BE2C (cell line): Measurements from ENCODE around the gene SPDEF.

Experiments
- DNase-seq: peaks from one replicate; pipeline ENCODE4 v3.0.0-alpha.2; 2020
- H3K27me3 ChIP-seq: fragments of 250-450 bp; sonication (Bioruptor Pico); 2 replicates; pipeline ENCODE4 v1.5.1; 2020; ENCODE audit warnings: mild to moderate bottlenecking
- H3K36me3 ChIP-seq: fragments of 250-450 bp; sonication (Bioruptor Pico); 2 replicates; pipeline ENCODE4 v1.5.1; 2020; ENCODE audit warnings: mild to moderate bottlenecking
- H3K4me1 ChIP-seq: fragments of 250-450 bp; sonication (Bioruptor Pico); 2 replicates; pipeline ENCODE4 v1.5.1; 2020
- H3K4me3 ChIP-seq: 2 replicates; pipeline ENCODE4 v1.5.1; 2011; ENCODE audit warnings: low read depth, low read length
- H3K9me3 ChIP-seq: fragments of 250-450 bp; sonication (Bioruptor Pico); 2 replicates; pipeline ENCODE4 v1.5.1; 2020
- TF ChIP-seq, protein P1 (sequence below): IDR thresholded peaks from 2 replicates; pipeline ENCODE4 v1.5.1; 2012; ENCODE audit warnings: mild to moderate bottlenecking, low read depth, low read length

SPDEF gene

DNA sequence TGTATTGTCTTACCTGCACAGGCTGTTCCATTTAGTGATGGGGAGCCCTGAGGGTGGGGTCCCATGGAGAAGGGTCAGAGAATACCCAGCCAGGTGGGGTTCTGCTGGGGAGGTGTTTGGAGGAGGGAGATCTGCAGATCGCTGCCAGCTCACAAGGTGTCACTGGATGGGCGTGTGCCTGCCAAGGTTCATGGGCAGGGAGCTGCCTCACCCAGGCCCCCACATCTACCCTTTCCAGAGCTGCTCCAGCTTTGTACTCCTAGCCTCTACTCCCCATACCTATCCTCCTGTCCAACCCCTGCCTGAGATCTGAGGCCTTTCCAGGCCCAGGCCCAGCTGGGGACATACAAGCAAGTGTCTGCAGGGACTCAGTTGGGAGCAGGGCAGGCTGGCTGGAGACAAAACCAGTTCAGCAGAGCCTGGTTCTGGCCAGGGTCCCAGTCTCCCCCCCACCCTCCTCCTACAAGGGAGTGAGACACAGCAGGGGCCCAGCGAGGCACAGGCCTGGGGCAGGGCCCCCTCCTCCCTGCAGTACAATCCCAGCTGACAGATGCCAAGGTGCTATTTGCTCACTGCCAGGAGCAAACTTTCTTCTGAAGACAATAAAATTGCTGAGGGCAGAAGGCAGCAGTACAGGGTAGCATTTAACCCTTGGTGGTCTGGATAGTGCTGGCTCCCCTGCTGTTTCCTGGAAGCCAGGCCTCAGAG is 19.7 kb downstream of the SPDEF start:
- H3K4me3 ChIP-seq = no peak overlapping the region
- no peaks in the 10 kb centered on the region for H3K27me3 ChIP-seq
- no peaks in the 10 kb centered on the region for H3K36me3 ChIP-seq
- H3K9me3 ChIP-seq = no peaks in the 10 kb centered on the region
- TF ChIP-seq, protein P1, sequence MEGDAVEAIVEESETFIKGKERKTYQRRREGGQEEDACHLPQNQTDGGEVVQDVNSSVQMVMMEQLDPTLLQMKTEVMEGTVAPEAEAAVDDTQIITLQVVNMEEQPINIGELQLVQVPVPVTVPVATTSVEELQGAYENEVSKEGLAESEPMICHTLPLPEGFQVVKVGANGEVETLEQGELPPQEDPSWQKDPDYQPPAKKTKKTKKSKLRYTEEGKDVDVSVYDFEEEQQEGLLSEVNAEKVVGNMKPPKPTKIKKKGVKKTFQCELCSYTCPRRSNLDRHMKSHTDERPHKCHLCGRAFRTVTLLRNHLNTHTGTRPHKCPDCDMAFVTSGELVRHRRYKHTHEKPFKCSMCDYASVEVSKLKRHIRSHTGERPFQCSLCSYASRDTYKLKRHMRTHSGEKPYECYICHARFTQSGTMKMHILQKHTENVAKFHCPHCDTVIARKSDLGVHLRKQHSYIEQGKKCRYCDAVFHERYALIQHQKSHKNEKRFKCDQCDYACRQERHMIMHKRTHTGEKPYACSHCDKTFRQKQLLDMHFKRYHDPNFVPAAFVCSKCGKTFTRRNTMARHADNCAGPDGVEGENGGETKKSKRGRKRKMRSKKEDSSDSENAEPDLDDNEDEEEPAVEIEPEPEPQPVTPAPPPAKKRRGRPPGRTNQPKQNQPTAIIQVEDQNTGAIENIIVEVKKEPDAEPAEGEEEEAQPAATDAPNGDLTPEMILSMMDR = no peak
- H3K4me1 ChIP-seq = no peaks in the 10 kb centered on the region
- peak; percentile 28 for DNase-seq

DNA sequence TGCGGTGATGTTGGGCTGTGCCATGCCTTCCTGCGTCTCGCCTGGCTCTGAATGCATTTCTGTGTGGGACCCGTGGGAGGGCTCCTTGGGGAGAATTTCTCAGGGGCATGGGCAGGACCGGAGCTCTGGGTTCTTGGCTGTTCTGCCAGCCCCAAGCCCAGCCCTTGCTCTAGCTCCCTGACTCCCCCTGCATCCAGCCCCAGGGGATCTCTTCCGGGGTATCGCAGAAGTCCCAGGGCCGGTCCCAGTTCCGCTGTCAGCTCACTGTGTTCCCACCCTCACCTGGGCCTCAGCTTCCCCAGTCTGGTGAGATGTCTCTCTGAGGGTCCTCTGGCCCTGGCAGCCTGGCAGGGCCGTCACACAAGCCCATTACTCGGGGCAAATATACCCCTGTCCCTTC is 20.5 kb downstream of the SPDEF start:
- TF ChIP-seq, protein P1 = no peak
- Histone ChIP-seq H3K27me3 (no peaks in the 10 kb centered on the region), H3K36me3 (no peaks in the 10 kb centered on the region), H3K9me3 (no peaks in the 10 kb centered on the region), H3K4me1 (no peaks in the 10 kb centered on the region), H3K4me3 (no peak overlapping the region)
- no peak for DNase-seq

DNA sequence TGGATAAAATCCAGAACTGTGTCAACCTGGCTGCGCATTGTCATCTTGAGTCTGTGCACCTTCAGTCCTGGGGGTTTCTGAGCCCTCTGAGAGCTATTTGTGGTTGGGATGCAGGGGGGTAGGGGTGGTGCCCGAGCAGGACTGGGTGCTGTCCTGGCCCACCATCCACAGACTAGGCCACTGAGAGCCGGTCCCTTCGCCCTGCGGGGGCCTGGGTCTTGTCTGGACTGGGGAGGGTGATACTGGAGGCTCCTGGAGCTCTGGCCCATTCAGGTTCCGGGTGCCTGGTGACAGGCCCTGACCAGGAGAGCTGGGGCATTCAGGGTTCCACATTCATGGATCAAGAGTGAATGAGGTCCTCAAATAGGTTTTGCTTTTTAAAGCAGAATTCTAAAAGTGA is 20.9 kb downstream of the SPDEF start:
- Histone ChIP-seq H3K27me3 (no peaks in the 10 kb centered on the region), H3K4me3 (no peak overlapping the region), H3K36me3 (no peaks in the 10 kb centered on the region), H3K4me1 (no peaks in the 10 kb centered on the region), H3K9me3 (no peaks in the 10 kb centered on the region)
- TF ChIP-seq, protein P1 = no peak
- no peak for DNase-seq

DNA sequence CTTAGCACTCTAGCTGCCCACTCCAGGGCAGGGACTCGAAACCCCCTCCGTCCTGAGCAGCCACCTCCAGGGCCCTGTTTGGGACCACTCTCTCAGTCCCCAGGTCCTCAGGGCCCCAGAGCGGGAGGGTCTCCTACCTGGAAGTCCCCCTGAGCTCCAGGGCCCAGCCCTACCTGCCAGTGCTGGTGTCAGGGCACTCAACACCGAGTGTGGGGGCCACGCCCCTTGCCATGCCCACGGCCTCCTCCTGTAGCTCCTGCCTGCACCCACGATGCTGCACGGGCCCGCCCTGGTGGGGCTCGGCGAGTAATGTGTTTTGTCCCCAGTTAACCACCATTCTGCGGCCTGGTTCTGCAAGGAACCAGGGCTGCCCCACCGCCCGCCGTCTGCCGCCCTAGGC is 21.5 kb downstream of the SPDEF start:
- no peaks in the 10 kb centered on the region for H3K27me3 ChIP-seq
- TF ChIP-seq, protein P1 = no peak
- H3K36me3 ChIP-seq = no peaks in the 10 kb centered on the region

DNA sequence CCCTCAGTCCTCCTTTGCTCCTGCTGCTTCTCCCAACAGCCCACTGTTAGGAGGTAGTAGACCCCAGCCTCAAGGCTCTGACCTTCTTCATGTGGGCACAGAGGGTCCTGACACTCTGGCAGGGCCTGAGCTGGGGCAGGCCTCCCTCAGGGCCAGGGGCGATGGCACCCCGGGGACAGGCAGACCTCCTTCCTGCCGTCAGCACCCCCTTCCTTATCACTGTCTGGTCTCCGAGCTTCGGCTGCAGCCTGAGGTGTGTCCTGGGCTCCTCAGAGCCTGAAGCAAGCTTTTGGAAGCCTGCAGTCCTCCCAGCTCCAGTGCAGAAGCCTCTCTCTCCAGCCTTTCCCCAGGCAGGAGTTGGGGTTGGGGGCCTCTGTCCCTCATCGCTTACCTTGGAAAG is 22.0 kb downstream of the SPDEF start:
- H3K4me1 ChIP-seq = no peaks in the 10 kb centered on the region
- TF ChIP-seq, protein P1 = no peak
- no peaks in the 10 kb centered on the region for H3K27me3 ChIP-seq
- H3K9me3 ChIP-seq = no peaks in the 10 kb centered on the region
- H3K4me3 ChIP-seq = no peak overlapping the region
- no peaks in the 10 kb centered on the region for H3K36me3 ChIP-seq
- no peak for DNase-seq

More for the DNA sequence above, 21.5 kb downstream of the SPDEF start:
- H3K4me3 ChIP-seq = no peak overlapping the region
- no peak for DNase-seq
- H3K9me3 ChIP-seq = no peaks in the 10 kb centered on the region
- H3K4me1 ChIP-seq = no peaks in the 10 kb centered on the region

DNA sequence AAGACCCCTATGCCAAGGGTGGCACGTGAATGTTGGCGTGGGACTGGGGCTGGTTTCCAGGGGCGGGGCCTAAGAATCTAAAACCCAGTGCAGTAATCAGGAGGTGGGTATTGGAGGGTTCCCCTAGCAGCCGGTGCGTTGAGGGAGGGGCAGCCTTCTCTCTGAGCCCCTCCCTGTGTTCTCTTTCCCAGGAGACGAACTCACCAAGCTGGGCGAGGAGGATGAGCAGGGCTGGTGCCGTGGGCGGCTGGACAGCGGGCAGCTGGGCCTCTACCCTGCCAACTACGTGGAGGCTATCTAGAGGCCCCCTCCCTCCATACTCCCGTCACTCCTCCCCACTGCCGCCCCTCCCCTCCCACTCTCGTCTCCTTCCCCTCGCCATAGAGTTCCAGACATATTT is 23.9 kb downstream of the SPDEF start:
- Histone ChIP-seq H3K4me1 (no peaks in the 10 kb centered on the region), H3K36me3 (no peaks in the 10 kb centered on the region), H3K9me3 (no peaks in the 10 kb centered on the region), H3K27me3 (no peaks in the 10 kb centered on the region), H3K4me3 (no peak overlapping the region)
- TF ChIP-seq, protein P1 = no peak
- DNase-seq = no peak
